ENCODE measurements around the gene TNNI3K.

Gene TNNI3K

DNA sequence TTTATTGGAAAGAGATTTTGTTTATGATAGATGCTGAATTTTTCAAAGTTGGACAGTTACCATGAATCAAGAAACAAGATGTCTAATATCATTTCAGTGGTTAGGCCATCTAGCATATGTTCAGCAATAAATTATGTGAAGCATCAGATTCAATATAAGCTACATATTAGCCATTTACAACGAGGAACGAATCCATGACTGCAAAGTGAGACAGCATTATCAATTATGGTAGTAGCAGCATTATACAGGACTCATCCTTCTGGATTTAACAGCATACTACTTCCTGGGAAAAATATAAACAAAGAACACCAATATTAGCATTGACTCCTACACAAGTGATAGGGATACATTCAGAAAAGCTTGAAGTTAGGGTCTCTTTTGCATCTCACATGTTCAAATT lies 218.1 kb downstream of the TNNI3K start:
- no peak for DNase-seq

GRCh38 chr1:74455390-74455789 lies 220.2 kb downstream of the TNNI3K start:
- DNase-seq: no peak

DNA sequence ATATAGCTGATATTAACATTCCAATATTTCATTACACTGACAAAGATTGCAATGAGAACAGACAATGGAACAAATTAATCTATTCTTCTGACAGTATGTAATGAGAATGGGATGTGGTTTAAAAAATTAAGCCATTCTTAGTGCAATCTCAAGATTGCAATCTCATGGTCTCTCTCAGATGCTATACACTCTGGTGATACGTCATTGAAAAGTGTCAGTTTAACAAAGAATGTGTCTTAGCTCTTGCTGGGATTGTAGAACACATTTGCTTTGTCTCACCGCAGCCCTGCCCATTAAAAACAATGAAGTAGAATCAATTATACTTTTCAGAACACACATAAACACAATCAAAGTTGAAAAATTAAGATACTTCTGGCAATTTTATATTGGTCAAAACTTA lies 222.1 kb downstream of the TNNI3K start:
- no peak for DNase-seq

DNA sequence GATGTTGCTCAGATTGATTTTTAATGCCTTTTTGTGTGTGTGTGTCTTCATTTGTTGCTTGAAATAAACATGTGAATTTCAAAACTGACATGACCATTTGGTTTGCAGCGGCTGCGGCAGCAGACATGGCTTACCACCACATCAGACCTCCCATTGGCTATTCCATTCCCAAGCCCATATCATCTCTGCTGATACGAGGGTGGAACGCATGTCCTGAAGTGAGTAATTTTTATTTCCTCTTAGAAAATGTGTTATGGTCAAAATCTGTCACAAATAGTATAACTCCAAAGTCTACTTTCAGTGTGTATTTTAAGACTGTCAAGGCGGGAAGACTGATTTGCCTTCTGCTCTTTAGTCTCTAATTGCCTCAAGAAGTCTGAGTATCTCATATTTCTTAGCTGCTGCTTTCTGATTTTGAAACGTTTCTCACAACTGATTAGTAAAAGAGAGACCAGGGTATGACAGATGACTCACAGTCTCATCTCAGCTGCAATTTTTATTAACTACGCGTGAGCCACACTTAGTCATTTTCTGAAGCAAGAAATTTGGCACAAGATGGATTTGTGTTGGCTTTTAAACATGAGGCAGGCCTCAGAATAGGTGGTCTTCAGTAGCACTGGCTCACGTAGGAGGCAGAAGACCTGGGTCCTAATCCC lies 228.3 kb downstream of the TNNI3K start:
- no peak for DNase-seq

DNA sequence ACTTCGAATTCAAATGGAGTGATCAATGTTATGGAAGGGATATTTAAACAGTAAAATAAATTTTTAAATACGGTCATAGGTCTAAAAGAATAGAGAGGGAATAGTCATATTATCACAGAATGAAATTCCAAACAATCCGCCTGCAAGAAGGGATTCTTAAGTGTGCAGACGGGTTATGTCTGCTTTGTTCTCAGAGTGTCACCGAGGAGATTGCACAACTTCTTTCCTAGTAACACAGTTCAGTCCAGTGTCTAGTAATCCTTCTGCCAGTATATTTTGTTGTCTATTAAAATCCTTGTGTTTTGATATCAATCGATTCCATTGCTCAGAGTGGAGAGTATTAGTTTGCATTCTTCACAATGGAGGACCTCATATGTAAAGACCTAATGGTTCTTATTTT lies 228.8 kb downstream of the TNNI3K start:
- DNase-seq: no peak

DNA sequence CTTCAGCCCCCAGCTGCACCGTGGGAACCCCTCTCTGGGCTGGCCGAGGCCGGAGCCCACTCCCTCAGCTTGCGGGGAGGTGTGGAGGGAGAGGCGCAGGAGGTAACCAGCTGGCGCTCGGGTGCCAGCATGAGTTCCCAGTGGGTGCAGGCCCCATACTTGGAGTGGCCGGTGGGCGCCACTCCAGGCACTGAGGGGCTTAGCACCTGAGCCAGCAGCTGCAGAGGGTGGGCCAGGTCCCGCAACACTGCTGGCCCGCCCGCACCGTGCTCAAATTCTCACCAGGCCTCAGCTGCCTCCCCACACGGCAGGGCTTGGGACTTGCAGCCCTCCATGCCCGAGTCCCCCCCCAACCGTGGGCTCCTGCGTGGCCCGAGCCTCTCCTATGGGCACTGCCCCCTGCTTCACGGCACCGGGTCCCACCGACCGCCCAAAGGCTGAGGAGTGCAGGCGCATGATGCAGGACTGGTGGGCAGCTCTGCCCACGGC lies 230.1 kb downstream of the TNNI3K start:
- DNase-seq: no peak

- DNase-seq: no peak
Observed at GRCh38 chr1:74467786-74468377, 232.7 kb downstream of the TNNI3K start.

- peak; percentile 73 for DNase-seq
Observed at GRCh38 chr1:74468982-74469603, 233.9 kb downstream of the TNNI3K start.

GRCh38 chr1:74470251-74470650 lies 235.1 kb downstream of the TNNI3K start:
- no peak for DNase-seq

DNA sequence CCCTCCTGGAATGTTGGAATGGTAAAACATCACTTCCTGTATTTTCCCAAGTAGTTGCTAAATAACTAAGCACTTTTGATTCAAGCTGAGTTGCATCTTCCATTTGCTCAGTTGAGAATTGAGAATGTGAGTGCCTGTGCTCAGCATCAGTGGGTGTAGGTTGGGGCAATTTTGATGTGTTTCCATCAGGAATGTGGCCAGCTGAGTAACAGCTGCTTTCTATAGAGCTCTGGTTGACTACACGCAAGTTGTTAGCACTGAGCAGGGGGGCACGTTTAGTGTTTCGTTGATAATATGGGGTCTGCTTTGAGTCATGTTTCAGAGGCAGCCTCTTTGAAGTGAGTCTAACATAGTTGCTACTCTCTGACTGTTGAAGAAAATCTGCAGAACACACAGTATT lies 235.7 kb downstream of the TNNI3K start:
- no peak for DNase-seq

DNA sequence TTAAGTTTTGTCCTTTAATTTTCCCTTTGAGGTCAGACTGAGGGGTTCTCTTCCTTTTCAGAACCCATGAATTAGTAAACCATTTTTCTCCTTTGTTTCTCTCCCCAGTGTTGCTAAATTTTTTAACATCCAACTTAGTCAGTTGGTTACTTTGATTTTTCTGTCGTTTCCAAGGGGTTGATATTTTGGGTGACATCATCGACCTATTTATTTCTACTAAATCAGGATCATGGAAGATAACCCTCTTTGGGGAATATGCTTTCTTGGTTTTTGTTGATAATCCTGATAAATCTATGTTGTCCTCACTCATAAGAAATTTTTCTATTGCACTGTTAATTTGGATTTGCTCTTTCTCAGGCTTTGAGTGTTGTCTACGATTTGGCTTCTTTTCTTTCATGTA lies 236.3 kb downstream of the TNNI3K start:
- no peak for DNase-seq

GRCh38 chr1:74474585-74474984 lies 239.4 kb downstream of the TNNI3K start:
- DNase-seq: no peak

DNA sequence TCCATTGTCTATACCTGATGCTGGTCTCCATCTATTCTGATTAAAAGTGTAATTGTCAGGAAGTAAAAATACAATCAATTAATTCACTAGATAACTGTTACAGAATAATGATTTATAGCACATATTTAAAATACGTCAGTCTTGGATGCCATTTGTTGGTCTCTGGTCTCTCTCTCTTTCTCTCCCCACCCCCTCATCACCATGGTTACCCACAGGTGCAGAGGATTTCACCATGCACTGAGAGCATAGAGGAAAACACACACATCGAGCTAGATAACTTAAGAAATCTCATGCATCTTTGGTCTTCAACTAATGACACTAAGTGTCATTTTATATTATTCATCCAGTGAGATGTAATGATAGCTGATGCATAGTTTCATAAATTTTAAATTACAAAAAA lies 243.8 kb downstream of the TNNI3K start:
- no peak for DNase-seq

DNA sequence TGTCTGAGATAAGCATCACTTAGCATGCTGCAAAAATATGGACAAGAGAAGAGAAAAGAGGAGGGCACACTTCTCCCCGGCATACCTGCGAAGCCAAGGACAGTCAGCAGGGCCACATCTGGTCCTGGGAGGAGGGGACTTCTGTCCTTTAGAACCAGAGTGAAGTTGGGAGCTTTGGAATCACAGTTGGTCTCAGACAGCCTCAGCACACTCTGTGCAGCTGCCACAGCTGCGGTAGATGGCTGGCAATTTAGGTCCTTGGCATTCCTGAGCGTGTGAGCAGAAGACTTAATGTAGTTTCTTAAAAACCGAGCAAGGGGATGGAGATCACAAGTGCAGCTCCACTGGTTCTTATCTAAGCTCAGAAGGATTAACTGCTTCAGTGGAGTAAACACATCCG lies 244.9 kb downstream of the TNNI3K start:
- no peak for DNase-seq

DNA sequence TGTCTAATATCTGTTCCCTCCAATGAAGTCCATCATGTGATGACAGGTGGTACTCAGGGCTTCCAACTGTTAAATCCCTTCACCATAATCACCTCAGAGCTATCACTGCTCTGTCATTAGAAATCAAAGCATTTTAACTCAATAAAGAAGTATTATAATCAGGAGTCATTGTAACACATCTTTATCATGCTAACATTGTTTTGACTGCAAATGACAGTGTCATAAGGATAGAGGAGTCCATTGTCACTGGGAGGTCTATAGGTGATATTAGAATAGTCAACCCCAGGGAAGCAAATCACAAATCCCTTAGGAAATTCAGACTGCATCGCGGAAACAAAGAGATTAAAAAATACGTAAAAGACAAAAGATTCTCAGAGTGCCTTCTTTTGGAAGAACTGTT lies 246.4 kb downstream of the TNNI3K start:
- DNase-seq: no peak

DNA sequence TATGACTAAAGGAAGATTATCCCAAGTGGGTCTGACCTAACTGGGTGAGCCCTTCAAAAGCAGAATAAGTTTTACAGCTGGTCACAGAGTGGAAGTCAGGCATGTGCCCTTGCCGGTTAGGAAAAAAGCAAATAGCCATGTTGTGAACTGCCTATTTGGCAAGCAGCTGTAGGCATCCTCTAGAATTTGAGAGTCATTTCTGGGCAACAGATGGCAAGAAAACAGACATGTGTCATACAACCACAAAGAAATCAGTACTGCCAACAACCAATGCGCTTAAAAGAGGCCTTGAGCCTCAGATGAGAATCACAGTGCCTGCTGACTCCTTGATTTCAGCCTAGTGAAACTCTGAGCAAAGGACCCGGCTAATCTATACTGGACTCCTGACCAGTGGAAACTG lies 250.4 kb downstream of the TNNI3K start:
- DNase-seq: peak; percentile 96

DNA sequence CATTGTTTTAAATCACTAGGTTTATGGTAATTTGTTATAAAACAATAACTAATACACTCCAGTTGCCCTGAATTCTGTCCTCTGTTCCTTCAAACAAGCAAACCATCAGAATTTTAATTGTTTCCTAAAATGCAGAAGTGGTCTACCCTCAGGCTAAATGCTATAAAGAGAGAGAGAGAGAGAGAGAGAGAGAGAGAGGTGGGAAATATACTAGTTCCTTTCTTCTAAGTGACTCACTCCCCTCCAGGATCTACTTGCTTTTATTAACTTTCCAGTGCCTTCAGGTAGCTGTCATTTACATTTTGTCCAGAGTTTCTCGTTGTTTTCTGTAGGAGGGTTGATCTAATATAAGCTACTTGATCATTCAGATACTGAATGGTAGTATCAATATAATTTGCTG lies 250.8 kb downstream of the TNNI3K start:
- DNase-seq: no peak

DNA sequence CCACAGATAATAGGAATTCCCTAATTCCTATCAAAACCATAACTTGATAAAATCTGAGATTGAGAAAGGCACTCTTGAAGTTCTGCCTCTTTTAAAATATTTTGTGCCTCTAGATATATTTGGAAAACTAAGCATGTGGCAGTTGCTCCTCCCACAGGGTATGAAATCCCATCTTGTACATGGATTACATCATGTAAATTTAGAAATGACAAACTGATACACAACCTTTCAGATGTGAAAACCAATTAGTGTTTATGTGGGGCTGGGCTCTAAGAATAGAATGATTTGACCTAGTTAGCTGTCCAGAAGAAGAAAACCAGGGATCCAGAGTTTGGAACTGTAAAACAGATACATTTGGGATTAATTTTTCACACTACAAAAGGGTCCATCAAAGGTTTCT lies 261.5 kb downstream of the TNNI3K start:
- DNase-seq: no peak

- no peak for DNase-seq
Observed at GRCh38 chr1:74498901-74499300, 263.7 kb downstream of the TNNI3K start.

DNA sequence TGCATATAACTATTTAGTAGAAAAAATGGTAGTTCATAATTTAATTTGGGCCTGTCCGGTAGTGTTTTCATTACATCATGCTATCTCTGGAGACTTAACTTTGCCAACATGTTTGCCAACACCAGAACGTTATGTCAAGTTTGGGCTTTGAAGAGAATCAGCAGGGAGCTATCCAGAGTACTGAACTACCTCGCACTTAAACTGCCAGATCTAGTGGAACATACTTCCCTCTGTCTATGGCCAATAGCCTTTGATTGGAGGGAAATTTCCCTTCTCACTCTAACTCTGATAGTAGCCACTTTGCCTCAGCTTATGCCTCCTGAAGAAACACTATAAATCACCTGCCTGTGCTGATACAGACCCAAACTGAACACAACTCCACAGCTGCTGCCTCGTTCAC lies 267.2 kb downstream of the TNNI3K start:
- no peak for DNase-seq

DNA sequence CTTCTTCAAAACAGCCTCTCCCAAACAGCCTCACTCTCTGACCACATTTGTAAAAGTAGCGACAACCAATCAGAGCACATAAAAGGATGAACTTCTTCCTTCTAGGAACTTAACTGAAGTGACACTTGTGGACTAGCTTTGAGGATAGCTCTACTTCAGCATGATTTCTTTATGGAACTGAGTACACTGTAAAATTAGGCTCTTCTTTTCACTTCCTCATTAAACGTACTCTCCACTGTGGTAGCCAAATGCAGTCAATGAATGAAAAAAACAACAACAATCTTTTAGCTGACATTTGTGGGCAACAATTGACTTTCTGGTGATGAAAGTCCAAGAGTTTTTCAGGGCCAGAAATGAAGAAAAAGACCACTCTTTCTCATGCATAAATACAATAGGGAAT lies 267.7 kb downstream of the TNNI3K start:
- DNase-seq: no peak

- DNase-seq: peak; percentile 66
Observed at GRCh38 chr1:74504125-74504932, 269.1 kb downstream of the TNNI3K start.

DNA sequence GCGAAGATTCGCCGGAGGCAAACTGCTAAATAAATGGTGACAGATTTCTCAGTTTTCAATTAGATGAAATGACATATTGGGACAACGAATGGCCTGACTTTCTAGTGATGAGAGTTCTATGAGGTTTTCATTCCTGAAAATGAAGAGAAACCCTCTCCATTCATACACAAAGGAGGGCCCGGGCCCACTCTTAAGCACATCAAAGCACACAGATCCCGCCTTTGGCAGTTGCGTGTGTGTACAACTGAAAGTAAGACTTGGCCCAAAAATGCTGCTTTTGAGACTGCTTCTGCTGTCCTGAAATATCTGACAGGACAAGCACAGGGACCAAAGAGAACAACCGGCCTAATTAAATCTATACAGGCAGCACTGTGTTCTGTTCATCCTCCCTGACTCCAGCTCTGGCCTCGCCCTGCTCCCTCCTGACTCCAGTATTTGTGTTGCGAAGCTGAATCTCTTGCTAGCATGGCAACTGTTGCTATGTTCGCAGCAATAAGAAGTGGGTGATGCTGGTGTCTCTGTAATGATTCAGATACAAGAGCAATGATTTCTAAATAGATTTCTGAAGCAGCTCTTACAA lies 269.8 kb downstream of the TNNI3K start:
- no peak for DNase-seq
